Aorta (tissue), 5 donors: ENCODE results near the gene ABCB1. TPM values are rescaled to one million over a fixed set of nuclear protein-coding genes. Genes with fewer than 3 reads are reported as not detected.

Experiments
- ATAC-seq: fragments of 200-7000 bp; cut with Tn5 transposase; one replicate; pipeline ENCODE4 v1.9.1; 2022; ENCODE audit warnings: moderate library complexity; ENCODE audit not compliant: low FRiP score
- DNase-seq, 2 donors: peaks; one replicate each; pipeline ENCODE4 v3.0.0-alpha.2; 2020
- H3K27ac ChIP-seq, 2 donors: one replicate each; pipeline ENCODE4 v1.5.1; 2013; ENCODE audit warnings: low read length in 2 of 2, mild to moderate bottlenecking in 2 of 2, moderate library complexity in 2 of 2, control low read depth in 1 of 2, inconsistent platforms in 1 of 2, low read depth in 1 of 2
- H3K27me3 ChIP-seq, 2 donors: one replicate each; pipeline ENCODE4 v1.6.1; 2013; ENCODE audit warnings: control low read depth in 1 of 2, low read length in 1 of 2, mild to moderate bottlenecking in 1 of 2, moderate library complexity in 1 of 2; ENCODE audit not compliant: insufficient read depth in 2 of 2, control insufficient read depth in 1 of 2
- H3K36me3 ChIP-seq, 2 donors: one replicate each; pipeline ENCODE4 v1.6.1; 2013; ENCODE audit warnings: control low read depth in 1 of 2, low read length in 1 of 2, mild to moderate bottlenecking in 1 of 2; ENCODE audit not compliant: insufficient read depth in 2 of 2, control insufficient read depth in 1 of 2
- H3K4me1 ChIP-seq, 2 donors: one replicate each; pipeline ENCODE4 v1.6.1; 2013; ENCODE audit warnings: low read length in 2 of 2, control low read depth in 1 of 2, mild to moderate bottlenecking in 1 of 2, moderate library complexity in 1 of 2; ENCODE audit not compliant: insufficient read depth in 2 of 2, control insufficient read depth in 1 of 2
- H3K4me3 ChIP-seq, 2 donors: one replicate each; pipeline ENCODE4 v1.5.1; 2013; ENCODE audit warnings: low read length in 2 of 2, control low read depth in 1 of 2, mild to moderate bottlenecking in 1 of 2
- H3K9me3 ChIP-seq: one replicate; pipeline ENCODE4 v1.6.1; 2013; ENCODE audit warnings: mild to moderate bottlenecking, low read length; ENCODE audit not compliant: control insufficient read depth
- WGBS, 2 donors: extraction: QIAGEN DNeasy Blood & Tissue Kit; methylation state at CpG; one replicate each; pipeline ENCODE4 v1.1.7; 2013; 5-methylcytosine and 5-hydroxymethylcytosine counted together
- intact Hi-C, 2 donors: fragments of 100-400 bp; cut with DNase I; formaldehyde crosslinking; loops; one replicate each; pipeline versions ENCODE4 v1.14.2 to v1.15.0; 2022
- polyA plus RNA-seq, 2 donors: library from polyadenylated mRNA; stranded (reverse); fragments of 200-250 nt; gene quantifications; one replicate each; pipeline ENCODE4 v1.2.3, GENCODE V29; 2013
- total RNA-seq, 2 donors: library from RNA; stranded (reverse); fragmentation: NEBNext Ultra II Directional; extraction: Animal tissue kit (Norgen Biotek cat#: 25700); gene quantifications; one replicate each; pipeline ENCODE4 v1.2.1, GENCODE V29; 2021
- donor health status: healthy with polysubstance abuse.
- donor health status: Bipolar disorder and iron deficiency.
- donor health status: DM: no; HTN: no; CAD: no.
- donor health status: DM: no; HTN: no; CAD: no.
- donor health status: DM: yes; HTN: yes; CAD: no.

The ABCB1 gene
- total and polyA plus RNA-seq, 4 donors, result 0.05 to 10.6 (median 2.8) TPM

GRCh38 chr7:87505122-87505521, 95.6 kb downstream of the ABCB1 start:
- H3K27me3 ChIP-seq, result no peaks in the 10 kb centered on the region
- ATAC-seq, result no peak
- H3K4me3 ChIP-seq, result no peak overlapping the region
- 71 to 78% methylated on average over 5 of the region's 5 CpGs for WGBS, 2 donors
- H3K36me3 ChIP-seq, result no peaks in the 10 kb centered on the region
- H3K9me3 ChIP-seq, result no peaks in the 10 kb centered on the region
- no peak for DNase-seq
- no peaks in the 10 kb centered on the region for H3K4me1 ChIP-seq
- intact Hi-C loops, result loop anchor here in 1 of 2 donors (5.0 kb wide), 1 partner anchor 382 kb away; no protein-coding TSS in a partner anchor
- H3K27ac ChIP-seq, result no peak overlapping the region

GRCh38 chr7:87499494-87499893, 101.2 kb downstream of the ABCB1 start:
- Histone ChIP-seq H3K27me3 (no peaks in the 10 kb centered on the region), H3K4me3 (no peak overlapping the region), H3K36me3 (no peaks in the 10 kb centered on the region), H3K9me3 (no peaks in the 10 kb centered on the region), H3K27ac (no peak overlapping the region), H3K4me1 (no peaks in the 10 kb centered on the region)
- intact Hi-C loops, result no loop called here
- ATAC-seq, result no peak
- WGBS, 2 donors, result 85% methylated on average over 3 of the region's 3 CpGs
- no peak for DNase-seq

- ATAC-seq, result no peak
- Histone ChIP-seq H3K4me3 (no peak overlapping the region), H3K9me3 (no peaks in the 10 kb centered on the region), H3K27me3 (no peaks in the 10 kb centered on the region), H3K4me1 (no peaks in the 10 kb centered on the region), H3K36me3 (no peaks in the 10 kb centered on the region), H3K27ac (no peak overlapping the region)
- DNase-seq, result no peak
- WGBS, 2 donors, result 63 to 71% methylated on average over 1 of the region's 1 CpG
- intact Hi-C loops, result no loop called here
Measured at GRCh38 chr7:87498893-87499292, 101.8 kb downstream of the ABCB1 start.

- Histone ChIP-seq H3K4me1 (no peaks in the 10 kb centered on the region), H3K27me3 (no peaks in the 10 kb centered on the region), H3K9me3 (no peaks in the 10 kb centered on the region), H3K4me3 (no peak overlapping the region), H3K36me3 (no peaks in the 10 kb centered on the region), H3K27ac (no peak overlapping the region)
- DNase-seq, result no peak
- no peak for ATAC-seq
- intact Hi-C loops, result no loop called here
- 54 to 56% methylated on average over 3 of the region's 3 CpGs for WGBS, 2 donors
Measured at GRCh38 chr7:87497482-87497881, 103.2 kb downstream of the ABCB1 start.

GRCh38 chr7:87495366-87495765, 105.3 kb downstream of the ABCB1 start:
- no peak for ATAC-seq
- H3K27me3 ChIP-seq, result no peaks in the 10 kb centered on the region
- no peaks in the 10 kb centered on the region for H3K9me3 ChIP-seq
- no peaks in the 10 kb centered on the region for H3K36me3 ChIP-seq
- 72 to 78% methylated on average over 5 of the region's 5 CpGs for WGBS, 2 donors
- no peak overlapping the region for H3K4me3 ChIP-seq
- intact Hi-C loops, result no loop called here
- H3K27ac ChIP-seq, result no peak overlapping the region
- H3K4me1 ChIP-seq, result no peaks in the 10 kb centered on the region
- DNase-seq, result no peak

GRCh38 chr7:87494454-87494853, 106.2 kb downstream of the ABCB1 start:
- no peak for ATAC-seq
- Histone ChIP-seq H3K27me3 (no peaks in the 10 kb centered on the region), H3K9me3 (no peaks in the 10 kb centered on the region), H3K4me1 (no peaks in the 10 kb centered on the region), H3K27ac (no peak overlapping the region), H3K36me3 (no peaks in the 10 kb centered on the region), H3K4me3 (no peak overlapping the region)
- WGBS, 2 donors, result 94 to 95% methylated on average over 1 of the region's 1 CpG
- intact Hi-C loops, result no loop called here
- DNase-seq, result no peak

GRCh38 chr7:87483131-87483530, 117.6 kb downstream of the ABCB1 start:
- no peak overlapping the region for H3K4me3 ChIP-seq
- 80 to 88% methylated on average over 2 of the region's 2 CpGs for WGBS, 2 donors

GRCh38 chr7:87482115-87482514, 118.6 kb downstream of the ABCB1 start:
- ATAC-seq, result no peak
- Histone ChIP-seq H3K4me1 (no peaks in the 10 kb centered on the region), H3K27me3 (no peaks in the 10 kb centered on the region), H3K9me3 (no peaks in the 10 kb centered on the region), H3K4me3 (no peak overlapping the region), H3K27ac (no peak overlapping the region), H3K36me3 (no peaks in the 10 kb centered on the region)
- 37 to 50% methylated on average over 3 of the region's 3 CpGs for WGBS, 2 donors
- no peak for DNase-seq
- intact Hi-C loops, result no loop called here

More at GRCh38 chr7:87483131-87483530, 117.6 kb downstream of the ABCB1 start:
- Histone ChIP-seq H3K4me1 (no peaks in the 10 kb centered on the region), H3K27me3 (no peaks in the 10 kb centered on the region), H3K27ac (no peak overlapping the region), H3K9me3 (no peaks in the 10 kb centered on the region), H3K36me3 (no peaks in the 10 kb centered on the region)
- intact Hi-C loops, result no loop called here
- no peak for DNase-seq
- ATAC-seq, result no peak

- ATAC-seq, result no peak
- intact Hi-C loops, result no loop called here
- no peaks in the 10 kb centered on the region for H3K4me1 ChIP-seq
- H3K27me3 ChIP-seq, result no peaks in the 10 kb centered on the region
- DNase-seq, result no peak
- no peak overlapping the region for H3K4me3 ChIP-seq
- no peaks in the 10 kb centered on the region for H3K36me3 ChIP-seq
- no peak overlapping the region for H3K27ac ChIP-seq
- 87 to 95% methylated on average over 2 of the region's 2 CpGs for WGBS, 2 donors
- no peaks in the 10 kb centered on the region for H3K9me3 ChIP-seq
Measured at GRCh38 chr7:87480386-87480785, 120.3 kb downstream of the ABCB1 start.
